Esophagus (tissue), 2 donors: ENCODE data around the gene DDR1. TPM values are rescaled to one million over a fixed set of nuclear protein-coding genes. Genes with fewer than 3 reads are reported as not detected.
"Not testable (repeated sequence)": the region's sequence is repeated elsewhere in the genome, so short reads cannot be mapped to it uniquely, and the experiment has no call there.

Experiments
- H3K27ac ChIP-seq, 2 donors: one replicate each; pipeline ENCODE4 v1.5.1; 2013; ENCODE audit warnings: low read depth in 2 of 2, mild to moderate bottlenecking in 2 of 2, inconsistent platforms in 1 of 2, low read length in 1 of 2, moderate library complexity in 1 of 2
- H3K27me3 ChIP-seq, 2 donors: one replicate each; pipeline ENCODE4 v1.6.1; 2013; ENCODE audit warnings: low read length in 2 of 2, control low read depth in 1 of 2, mild to moderate bottlenecking in 1 of 2; ENCODE audit not compliant: insufficient read depth in 2 of 2, control insufficient read depth in 1 of 2
- H3K36me3 ChIP-seq, 2 donors: one replicate each; pipeline ENCODE4 v1.6.1; 2013; ENCODE audit warnings: low read length in 1 of 2; ENCODE audit not compliant: control insufficient read depth in 2 of 2, insufficient read depth in 2 of 2
- H3K4me1 ChIP-seq, 2 donors: one replicate each; pipeline ENCODE4 v1.6.1; 2013; ENCODE audit warnings: low read length in 1 of 2; ENCODE audit not compliant: control insufficient read depth in 2 of 2, insufficient read depth in 2 of 2
- H3K4me3 ChIP-seq, 2 donors: one replicate each; pipeline ENCODE4 v1.5.1; 2013; ENCODE audit warnings: low read length in 2 of 2, mild to moderate bottlenecking in 2 of 2, low read depth in 1 of 2, moderate library complexity in 1 of 2
- H3K9me3 ChIP-seq, 2 donors: one replicate each; pipeline ENCODE4 v1.6.1; 2013; ENCODE audit warnings: mild to moderate bottlenecking in 2 of 2, low read depth in 1 of 2, low read length in 1 of 2, moderate library complexity in 1 of 2; ENCODE audit not compliant: control insufficient read depth in 2 of 2, insufficient read depth in 1 of 2
- WGBS, 2 donors: extraction: QIAGEN DNeasy Blood & Tissue Kit; methylation state at CpG; one replicate each; pipeline ENCODE4 v1.1.7; 2013; 5-methylcytosine and 5-hydroxymethylcytosine counted together
- polyA plus RNA-seq, 2 donors: library from polyadenylated mRNA; stranded (reverse); fragments of 200-250 nt; gene quantifications; one replicate each; pipeline ENCODE4 v1.2.3, GENCODE V29; 2013
- donor health status: healthy with polysubstance abuse.
- donor health status: Bipolar disorder and iron deficiency.

DDR1 gene
- polyA plus RNA-seq, 2 donors: 102 to 136 TPM

DNA sequence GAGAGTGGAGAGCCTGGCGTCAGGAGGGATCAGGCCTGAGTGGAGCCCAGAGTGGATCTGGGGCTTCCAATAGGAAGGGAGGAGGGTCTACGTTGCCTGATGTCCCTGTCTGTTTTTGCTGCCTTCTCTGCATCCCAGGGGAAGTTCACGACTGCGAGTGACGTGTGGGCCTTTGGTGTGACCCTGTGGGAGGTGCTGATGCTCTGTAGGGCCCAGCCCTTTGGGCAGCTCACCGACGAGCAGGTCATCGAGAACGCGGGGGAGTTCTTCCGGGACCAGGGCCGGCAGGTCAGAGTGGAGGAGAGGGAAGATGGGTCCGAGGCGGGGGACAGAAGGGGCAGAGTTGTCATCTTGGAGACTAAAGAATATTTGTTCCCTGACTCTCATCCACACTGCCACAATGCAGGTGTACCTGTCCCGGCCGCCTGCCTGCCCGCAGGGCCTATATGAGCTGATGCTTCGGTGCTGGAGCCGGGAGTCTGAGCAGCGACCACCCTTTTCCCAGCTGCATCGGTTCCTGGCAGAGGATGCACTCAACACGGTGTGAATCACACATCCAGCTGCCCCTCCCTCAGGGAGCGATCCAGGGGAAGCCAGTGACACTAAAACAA, 14.5 kb downstream of the DDR1 start:
- Histone ChIP-seq H3K4me1 (peaks cover 0 to 2% of the 10 kb centered on the region in 2 donors), H3K27me3 (no peaks in the 10 kb centered on the region), H3K36me3 (peaks cover 17 to 55% of the 10 kb centered on the region in 2 donors), H3K4me3 (no peak overlapping the region), H3K9me3 (no peaks in the 10 kb centered on the region), H3K27ac (no peak overlapping the region)
- 74 to 77% methylated on average over 23 of the region's 23 CpGs for WGBS, 2 donors

DNA sequence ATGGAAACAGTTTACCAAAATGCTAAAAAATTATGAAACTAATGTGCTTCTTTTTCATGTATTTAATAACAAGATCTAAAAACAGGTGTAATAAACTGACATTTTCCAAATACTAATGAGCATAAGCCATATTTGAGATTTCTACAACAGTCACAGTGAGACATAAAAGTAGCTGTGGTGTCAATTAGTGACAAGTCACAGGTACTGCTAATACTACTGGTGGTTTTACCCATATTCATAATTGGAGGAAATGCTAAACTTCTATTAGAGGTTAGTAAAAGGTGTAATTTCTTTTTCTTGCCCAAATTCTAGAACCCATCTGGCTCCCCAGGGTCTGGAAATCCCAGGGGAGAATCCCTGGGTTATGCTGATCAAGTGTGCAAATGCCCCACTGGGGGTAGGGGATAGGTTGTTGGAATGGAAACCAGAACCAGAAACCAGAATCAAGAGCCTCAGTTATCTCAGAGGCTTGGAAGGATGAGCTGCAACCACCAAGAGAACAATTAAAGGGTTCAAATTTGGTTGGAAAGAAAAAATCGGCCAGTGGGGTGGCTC, 16.6 kb downstream of the DDR1 start:
- Histone ChIP-seq H3K4me1 (peaks cover 0 to 2% of the 10 kb centered on the region in 2 donors), H3K27me3 (no peaks in the 10 kb centered on the region), H3K36me3 (peaks cover 17 to 39% of the 10 kb centered on the region in 2 donors), H3K9me3 (no peaks in the 10 kb centered on the region), H3K27ac (no peak overlapping the region), H3K4me3 (no peak overlapping the region)
- WGBS, 2 donors: 76 to 79% methylated on average over 1 of the region's 1 CpG

DNA sequence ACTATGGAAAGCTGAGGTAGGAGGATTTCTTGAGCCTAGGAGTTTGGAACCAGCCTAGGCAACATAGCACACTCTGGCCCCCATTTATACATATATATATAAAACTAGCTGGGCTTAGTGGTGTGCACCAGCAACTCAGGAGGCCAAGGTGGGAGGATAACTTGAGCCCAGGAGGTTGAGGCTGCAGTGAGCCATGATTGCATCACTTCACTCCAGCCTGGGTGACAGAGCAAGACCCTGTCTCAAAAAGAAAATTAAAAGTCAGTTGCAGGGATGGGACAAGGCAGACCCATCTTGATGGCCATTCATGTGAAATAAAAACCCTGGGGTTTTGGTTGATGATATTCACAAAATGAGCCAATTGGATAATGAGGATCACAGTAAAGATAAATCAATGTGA, 17.1 kb downstream of the DDR1 start:
- H3K36me3 ChIP-seq: peaks cover 17 to 36% of the 10 kb centered on the region in 2 donors
- H3K4me1 ChIP-seq: peaks cover 0 to 2% of the 10 kb centered on the region in 2 donors
- no peaks in the 10 kb centered on the region for H3K27me3 ChIP-seq
- no peak overlapping the region for H3K27ac ChIP-seq
- H3K4me3 ChIP-seq: no peak overlapping the region
- no peaks in the 10 kb centered on the region for H3K9me3 ChIP-seq

DNA sequence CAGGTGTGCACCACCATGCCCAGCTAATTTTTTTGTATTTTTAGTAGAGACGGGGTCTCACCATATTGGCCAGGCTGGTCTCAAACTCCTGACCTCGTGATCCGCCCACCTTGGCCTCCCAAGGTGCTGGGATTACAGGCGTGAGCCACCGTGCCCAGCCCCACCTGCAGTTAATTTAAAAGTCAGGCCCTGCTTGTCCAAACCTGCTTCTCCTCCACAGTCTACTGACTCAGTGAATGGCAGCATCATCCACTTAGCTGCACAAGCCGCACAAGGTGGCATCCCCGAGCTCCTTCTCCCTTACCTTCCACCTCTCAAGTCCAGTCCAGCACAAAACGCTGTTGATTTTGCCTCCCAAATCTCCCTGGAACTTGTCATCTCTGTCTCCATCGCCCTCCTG, 17.9 kb downstream of the DDR1 start:
- not testable (repeated sequence) for H3K4me1 ChIP-seq, H3K4me3 ChIP-seq, H3K9me3 ChIP-seq, H3K27me3 ChIP-seq
- H3K27ac ChIP-seq: peak overlapping the region in 1 of 2 donors; percentile 8
- H3K36me3 ChIP-seq: peaks cover 17 to 30% of the 10 kb centered on the region in 2 donors
- 56 to 65% methylated on average over 9 of the region's 9 CpGs for WGBS, 2 donors

DNA sequence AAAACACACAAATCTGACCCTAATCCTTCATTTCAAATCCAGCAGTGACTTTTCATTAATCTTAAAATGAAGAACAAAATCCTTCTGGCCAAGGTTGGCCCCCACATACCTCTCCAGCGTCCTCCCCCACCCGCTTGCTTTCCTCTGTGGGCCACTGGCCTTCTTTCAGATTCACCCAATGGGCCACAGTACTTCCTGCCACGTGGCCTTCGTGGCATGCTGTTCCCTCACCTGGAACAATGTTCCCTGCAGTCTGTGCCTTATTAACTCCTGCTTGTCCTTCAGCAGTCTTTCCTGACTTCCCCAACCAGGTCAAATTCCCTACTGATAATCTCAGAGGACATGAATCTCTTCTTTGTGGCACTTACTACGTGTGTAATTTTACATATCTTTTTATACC, 18.4 kb downstream of the DDR1 start:
- WGBS, 2 donors: 31 to 33% methylated on average over 5 of the region's 5 CpGs
- peaks cover 0 to 2% of the 10 kb centered on the region in 2 donors for H3K4me1 ChIP-seq
- H3K9me3 ChIP-seq: no peaks in the 10 kb centered on the region
- H3K4me3 ChIP-seq: no peak overlapping the region
- H3K36me3 ChIP-seq: peaks cover 17 to 25% of the 10 kb centered on the region in 2 donors
- no peaks in the 10 kb centered on the region for H3K27me3 ChIP-seq
- no peak overlapping the region for H3K27ac ChIP-seq

DNA sequence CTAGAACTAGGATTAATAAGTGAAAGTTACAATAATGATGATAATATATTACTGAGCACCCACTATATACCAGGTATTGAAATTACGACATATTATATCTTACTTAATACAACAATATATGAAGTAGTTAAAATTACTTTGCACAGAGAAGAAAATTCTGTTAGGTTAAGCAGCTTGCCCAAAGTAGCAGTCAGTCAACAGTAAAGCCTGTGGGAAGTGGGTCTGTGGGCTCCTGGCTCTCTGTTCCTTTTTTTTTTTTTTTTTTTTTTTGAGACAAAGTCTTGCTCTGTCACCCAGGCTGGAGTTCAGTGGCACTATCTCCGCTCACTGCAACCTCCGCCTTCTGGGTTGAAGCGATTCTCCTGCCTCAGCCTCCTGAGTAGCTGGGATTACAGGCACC, 18.9 kb downstream of the DDR1 start:
- H3K27ac ChIP-seq: no peak overlapping the region
- H3K4me1 ChIP-seq: peaks cover 0 to 2% of the 10 kb centered on the region in 2 donors
- peaks cover 15 to 20% of the 10 kb centered on the region in 2 donors for H3K36me3 ChIP-seq
- H3K27me3 ChIP-seq: no peaks in the 10 kb centered on the region
- H3K4me3 ChIP-seq: no peak overlapping the region
- 89 to 90% methylated on average over 4 of the region's 4 CpGs for WGBS, 2 donors
- H3K9me3 ChIP-seq: no peaks in the 10 kb centered on the region

DNA sequence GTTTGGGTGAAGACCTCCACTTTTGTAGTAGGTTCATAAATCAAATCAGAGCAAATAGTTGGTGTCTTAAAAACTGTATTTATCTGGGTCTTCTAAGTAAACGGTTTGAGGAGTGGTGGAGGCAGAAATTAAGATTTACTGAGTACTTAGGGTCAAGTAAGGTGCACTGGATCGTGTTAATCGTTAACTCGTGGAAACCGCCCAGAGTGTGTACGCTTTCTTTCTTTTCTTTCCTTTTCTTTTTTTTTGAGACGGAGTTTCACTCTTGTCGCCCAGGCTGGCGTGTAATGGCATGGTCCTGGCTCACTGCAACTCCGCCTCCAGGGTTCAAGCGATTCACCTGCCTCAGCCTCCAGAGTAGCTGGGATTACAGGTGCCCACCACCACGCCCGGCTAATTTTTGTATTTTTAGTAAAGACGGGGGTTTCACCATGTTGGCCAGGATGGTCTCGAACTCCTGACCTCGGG, 23.0 kb downstream of the DDR1 start:
- H3K36me3 ChIP-seq, H3K27me3 ChIP-seq, H3K9me3 ChIP-seq, H3K4me1 ChIP-seq: not testable (repeated sequence)
- WGBS, 2 donors: 39 to 40% methylated on average over 16 of the region's 16 CpGs
- H3K27ac ChIP-seq: peak overlapping the region in 1 of 2 donors; percentile 80
- peak overlapping the region; percentile 49 to 94 for H3K4me3 ChIP-seq

DNA sequence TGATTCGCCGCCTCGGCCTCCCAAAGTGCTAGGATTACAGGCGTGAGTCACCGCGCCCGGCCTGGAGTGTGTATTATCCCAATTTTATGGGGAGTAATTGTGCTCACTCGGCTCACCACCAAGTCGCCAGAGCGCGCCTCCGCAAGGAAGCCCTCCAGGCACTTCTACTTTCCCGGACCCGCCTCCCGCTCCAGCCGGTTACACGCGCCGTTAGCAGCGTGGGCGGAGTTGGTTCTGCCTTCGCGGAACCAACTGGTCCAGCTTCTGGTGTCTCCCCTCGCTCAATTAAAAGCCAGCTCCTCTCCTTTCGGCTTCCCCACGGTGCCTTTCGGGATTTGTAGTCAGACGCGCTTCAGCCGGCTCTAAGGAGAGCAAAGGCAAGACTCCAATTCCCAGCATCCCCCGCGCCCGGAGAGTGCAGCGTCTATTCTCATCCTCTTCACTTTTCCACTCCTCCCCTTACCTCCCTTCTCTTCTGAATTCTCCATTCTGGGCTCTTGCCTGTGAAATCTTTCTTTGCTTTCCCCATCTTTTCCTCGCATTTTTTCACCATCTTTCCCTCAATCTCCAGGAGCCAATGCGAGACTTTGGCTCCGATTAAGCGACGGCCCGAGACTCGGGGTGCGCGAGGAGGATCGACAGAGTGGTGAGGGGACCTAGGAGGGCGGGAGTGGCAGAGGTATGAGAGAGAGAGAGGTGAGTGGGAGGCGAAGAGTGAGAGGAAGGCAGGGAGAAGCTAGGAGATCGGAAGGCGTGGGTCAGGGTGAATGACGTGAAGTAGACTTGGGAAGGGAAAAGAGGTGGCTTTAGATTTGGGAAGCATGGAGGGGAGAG, 23.7 kb downstream of the DDR1 start, which contains the start of gene GTF2H4:
Gene GTF2H4, plus strand, starts transcription at position 450 of the 834 bp plus-strand sequence.
- Histone ChIP-seq H3K4me1 (peaks cover 0 to 4% of the 10 kb centered on the region in 2 donors), H3K27ac (peak within 1 kb of the TSS; percentile 45 to 80), H3K27me3 (no peaks in the 10 kb centered on the region), H3K9me3 (no peaks in the 10 kb centered on the region), H3K36me3 (peaks cover 0 to 10% of the 10 kb centered on the region in 2 donors), H3K4me3 (peak within 1 kb of the TSS; percentile 88 to 94)
- WGBS, 2 donors: 0 to 1% methylated on average over 49 of the region's 49 CpGs

DNA sequence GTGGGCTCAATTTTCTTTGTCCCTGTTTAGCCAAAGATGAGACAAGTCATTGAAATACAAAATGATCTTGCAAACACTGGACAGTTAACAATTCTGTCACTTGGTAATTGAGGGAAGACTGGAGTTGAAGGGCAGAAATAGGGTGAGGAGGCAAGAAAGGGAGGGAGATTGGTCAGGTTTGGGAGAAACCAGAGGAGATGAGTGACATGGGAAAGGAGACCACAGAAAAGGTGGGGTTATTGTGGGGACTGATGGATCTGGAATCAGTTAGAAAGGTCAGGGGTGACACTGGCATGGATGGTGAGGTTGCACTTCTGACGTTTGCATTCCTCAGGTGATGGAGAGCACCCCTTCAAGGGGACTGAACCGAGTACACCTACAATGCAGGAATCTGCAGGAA, 24.4 kb downstream of the DDR1 start:
- Histone ChIP-seq H3K4me1 (peaks cover 0 to 4% of the 10 kb centered on the region in 2 donors), H3K27ac (no peak overlapping the region), H3K27me3 (no peaks in the 10 kb centered on the region), H3K36me3 (peaks cover 0 to 10% of the 10 kb centered on the region in 2 donors), H3K9me3 (no peaks in the 10 kb centered on the region), H3K4me3 (peak overlapping the region; percentile 88 to 94)
- WGBS, 2 donors: 26% methylated on average over 2 of the region's 2 CpGs
